Glomerular visceral epithelial cell (primary cell): Measurements from ENCODE around the gene VEGFA.

Experiments used
- DNase-seq: peaks from one replicate; pipeline ENCODE4 v3.0.0-alpha.2; 2016; ENCODE audit errors: extremely low spot score

The VEGFA gene

DNA sequence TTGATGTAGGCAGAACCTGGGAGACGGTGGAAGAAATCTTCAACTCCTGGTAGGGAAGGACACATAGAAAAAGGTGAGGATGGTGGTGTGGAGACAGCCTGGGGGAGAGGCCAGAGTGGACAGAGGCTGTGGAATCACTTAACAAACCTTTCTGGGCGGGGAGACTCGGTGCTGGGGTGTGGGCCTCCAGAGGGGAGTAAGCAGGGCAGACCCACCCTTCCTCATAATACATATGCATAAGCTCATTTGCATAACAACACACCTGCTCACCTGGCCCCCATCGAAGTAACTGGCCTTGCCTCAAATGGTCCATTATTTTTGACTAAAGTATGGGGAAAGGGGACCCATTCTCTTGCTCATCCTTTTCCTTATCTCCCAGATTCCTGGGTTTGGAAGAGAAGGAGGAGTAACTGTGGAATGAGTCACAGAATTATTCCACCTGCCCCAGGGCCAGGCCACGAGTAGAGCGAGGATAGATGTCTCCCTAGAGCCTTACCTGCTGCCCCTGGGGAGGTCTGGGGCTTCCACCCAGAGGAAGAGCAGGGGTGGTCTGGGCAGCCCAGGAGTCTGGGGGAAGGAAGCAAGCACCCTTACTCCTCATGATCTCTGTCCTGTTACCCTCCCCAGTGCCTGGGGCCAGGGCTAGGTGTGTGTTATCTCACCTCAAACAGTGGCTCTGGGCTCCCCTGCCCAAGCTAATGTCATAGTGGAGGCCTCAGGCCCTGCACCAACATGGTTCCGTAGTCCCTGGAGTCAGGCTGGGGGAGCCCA, 10.7 kb upstream of the VEGFA start:
- no peak for DNase-seq

DNA sequence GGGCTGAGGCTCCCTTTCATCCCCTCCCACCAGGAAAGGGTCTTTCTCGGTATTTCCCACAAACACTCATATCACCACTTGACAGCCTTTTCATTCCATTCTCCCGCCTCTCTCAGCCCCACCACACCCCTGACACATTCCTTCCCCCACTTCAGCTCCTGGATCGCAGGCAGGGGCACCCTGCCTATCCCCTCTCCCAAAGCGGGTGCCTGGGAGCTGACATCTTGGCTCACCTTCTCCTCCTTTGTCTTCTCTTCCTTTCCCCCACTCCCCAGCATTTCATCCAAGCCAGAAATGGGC, 10.2 kb upstream of the VEGFA start:
- no peak for DNase-seq

DNA sequence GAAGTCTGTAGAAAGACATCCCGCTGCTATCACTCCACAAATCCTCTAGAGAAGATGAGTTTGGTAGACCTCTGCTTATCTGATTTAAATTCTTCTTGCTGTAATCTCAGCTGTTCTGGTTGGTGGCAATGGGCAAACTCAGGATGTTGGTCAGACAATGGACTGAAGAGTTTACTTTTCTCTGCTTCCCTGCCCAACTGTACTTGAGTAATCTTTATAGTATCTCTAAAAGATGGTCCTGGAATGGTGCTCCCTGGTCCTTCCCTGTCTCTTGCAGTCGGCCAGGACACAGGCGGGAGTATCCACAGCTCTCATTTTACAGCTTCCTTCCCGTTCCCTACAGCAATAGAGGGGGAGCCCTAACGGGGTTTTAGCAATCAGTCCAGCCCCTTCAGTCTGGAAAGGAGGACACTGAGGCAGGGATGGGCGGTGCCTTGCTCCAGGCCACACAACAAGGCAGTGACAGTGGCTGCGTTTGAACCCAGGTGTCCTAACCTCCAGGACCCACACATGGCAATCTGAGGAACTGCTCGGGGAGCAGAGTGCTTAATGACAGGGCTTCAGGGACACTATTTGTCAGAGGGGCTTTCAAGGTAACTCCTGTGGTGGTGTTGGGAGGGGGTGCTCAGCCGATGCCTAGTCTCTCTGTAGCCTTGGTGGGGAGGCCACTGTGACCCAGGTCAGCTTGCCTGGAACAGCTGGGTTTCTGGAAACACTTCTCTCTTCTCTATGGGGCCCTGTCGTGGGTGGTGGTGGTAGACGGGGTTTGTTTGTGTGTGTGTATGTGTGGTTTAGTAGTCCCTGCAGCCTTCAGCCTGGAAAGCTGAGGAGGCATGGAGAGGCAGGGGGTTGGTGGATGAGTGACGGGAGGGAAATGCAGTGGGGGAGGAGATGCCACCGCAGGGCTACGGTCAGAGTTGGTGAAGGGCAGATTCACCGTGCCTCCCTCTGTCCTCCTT, 9.5 kb upstream of the VEGFA start:
- DNase-seq = no peak

DNA sequence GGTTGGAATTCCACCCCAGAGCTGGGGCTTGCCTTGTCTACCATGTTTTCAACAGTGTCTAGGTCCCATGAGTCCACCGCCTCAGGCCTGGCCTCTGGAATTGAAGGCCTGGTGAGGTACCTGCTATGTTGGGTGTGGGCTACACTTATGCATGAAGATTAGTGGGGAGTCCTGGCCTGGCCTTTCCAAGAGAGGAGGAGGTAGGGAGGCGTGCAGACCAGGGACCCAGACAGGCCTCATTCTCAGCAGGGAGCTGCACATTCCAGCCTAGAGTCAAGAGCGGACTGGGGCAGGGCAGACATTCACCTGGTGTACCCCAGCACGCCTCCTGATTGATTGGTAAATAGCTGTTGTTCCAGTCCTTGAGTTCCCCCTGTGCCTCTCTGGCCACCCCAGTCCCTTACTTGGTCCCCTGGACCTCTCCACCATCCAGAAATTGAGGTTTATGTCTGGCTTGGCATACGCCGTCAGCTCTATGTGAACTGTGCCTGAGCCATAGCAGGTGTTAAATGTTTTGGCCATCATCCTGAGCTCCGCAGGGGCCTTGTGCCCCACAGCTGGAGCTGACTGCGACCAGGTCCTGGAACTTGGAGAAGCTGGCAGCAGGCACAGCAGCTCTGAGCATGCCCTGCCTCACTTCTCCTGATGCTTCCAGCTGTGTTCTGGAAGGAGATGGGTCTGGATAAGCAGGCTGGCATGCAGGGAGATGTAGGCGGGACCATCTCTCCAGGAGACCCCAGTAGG, 8.2 kb upstream of the VEGFA start:
- no peak for DNase-seq

DNA sequence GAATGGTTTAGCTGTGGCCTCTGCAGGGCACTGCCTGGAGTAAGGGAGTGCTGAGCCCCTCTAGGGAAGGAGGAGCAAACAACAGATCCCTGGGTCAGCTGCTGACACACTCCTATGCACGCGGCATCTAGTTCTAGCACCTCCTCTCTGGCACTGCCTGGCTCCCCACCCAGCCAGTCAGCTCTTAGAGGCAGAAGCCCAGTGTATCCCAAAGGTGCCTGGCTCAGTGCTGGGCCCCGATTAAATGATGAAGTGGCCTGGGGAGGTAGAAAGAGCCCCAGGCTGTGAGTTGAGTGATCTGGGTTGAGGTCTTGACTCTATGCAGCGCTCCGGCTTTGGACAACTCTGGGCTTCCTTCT, 7.6 kb upstream of the VEGFA start:
- no peak for DNase-seq

DNA sequence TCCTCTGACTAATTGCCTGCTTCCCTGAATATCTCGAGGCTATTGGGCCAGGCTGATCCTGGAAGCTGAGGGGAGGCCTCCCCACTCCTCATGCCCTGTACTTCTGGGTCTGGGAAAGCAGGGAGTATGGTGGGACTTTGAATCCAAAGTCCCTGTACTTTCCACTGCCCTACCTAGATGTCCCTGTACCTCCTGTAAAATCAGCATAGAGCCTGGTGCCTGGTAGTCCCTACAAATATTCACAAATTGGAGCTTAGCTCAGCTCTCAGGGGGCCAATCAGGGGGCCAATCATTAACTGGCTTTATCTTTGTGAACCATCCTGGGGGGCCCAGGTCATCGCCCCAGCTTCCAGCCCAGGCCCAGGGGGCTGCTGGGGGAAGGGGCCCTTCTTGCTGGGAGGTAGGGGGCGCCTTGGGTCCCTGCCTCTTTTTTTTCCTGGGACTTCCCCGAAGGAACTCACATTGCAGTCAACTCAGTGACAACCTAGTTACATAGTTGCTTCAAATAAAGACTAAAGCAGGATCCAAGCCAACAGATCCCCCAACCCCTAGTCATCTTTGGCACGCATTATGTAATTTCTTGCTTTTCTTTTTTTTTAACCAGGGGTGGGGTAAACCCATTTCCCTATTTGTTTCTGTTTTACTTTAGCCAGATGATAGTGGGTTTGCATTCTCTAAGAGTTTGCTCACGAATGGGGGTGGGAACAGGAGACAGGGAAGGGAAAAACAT, 6.9 kb upstream of the VEGFA start:
- DNase-seq = peak; percentile 47

DNA sequence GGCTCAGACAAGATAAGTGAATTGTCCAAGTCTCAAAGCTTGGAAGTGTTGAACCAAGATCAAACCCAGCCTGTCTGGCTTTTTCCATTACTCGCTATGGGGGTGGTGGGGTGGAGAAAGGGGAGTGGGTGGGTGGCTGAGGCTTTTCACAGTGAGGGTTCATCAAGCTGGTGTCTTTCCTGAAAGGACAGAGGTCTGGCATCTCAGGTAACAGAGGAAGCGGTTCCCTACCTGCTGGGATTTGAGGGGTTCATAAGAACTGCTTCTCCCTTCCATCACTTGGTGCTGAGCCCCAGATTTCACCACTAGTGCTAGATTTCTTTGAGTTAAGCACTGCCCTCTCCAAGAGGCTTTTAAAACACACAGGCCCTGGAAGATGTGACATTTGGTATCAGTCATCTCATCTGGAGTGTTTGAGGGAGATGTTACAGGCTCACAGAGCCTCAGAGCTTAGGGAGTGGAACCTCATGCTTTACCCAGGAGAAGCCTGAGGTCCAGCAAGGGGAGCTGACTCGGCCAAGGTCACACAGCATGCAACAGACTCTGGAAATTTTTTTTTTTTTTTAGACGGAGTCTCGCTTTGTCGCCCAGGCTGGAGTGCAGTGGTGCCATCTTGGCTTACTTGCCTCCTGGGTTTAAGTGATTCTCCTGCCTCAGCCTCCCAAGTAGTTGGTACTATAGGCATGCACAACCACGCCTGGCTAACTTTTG, 6.0 kb upstream of the VEGFA start:
- no peak for DNase-seq

DNA sequence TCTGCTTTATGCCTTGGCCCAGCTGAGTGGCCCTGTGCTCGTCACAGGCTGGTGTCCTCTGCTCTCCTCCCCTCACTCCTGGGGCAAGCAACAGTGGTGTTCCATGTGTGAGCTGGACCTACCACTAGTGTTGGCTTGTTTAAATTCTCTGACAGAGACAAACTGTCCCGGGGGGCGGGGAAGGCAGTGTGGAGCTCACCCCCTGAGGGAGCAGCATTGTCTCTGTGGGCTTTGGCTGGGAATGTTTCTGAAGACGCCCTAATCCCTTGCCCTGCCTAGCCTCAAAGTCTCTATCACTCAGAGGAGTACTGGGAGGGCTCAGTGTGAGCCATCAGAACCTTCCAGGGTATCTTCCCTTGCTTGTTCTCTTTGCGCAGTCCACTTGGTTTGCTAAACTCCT, 5.2 kb upstream of the VEGFA start:
- no peak for DNase-seq

DNA sequence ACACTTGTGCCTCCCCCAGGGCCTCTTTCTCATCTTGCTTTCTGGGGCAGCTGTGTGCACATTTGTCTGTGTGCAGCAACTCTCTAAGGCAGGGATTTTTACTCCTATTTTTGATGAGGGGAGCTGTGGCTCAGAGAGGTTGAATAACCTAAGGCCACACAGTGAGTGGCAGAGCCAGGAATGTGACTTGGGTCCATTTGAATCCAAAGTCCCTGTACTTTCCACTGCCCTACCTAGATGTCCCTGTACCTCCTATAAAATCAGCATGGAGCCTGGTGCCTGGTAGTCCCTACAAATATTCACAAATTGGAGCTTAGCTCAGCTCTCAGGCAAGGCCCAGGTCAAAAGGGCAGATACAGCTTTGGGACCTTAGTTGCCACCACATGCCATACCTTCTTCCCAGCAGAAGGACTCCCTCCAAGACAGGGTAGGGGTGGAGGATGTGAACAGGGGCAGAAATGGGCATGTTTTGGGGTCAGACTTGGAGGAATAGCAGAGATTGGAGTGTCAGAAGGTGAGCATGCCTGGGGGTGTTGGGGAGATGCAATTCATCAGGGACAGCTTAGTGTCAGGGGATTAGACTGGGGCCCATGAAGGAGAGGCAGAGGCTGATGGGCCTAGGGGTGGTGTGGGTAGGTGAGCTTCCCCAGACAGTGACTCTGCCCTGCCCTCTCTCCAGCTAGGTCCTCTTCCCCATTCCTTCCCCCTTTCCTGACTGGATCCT, 4.1 kb upstream of the VEGFA start:
- no peak for DNase-seq

DNA sequence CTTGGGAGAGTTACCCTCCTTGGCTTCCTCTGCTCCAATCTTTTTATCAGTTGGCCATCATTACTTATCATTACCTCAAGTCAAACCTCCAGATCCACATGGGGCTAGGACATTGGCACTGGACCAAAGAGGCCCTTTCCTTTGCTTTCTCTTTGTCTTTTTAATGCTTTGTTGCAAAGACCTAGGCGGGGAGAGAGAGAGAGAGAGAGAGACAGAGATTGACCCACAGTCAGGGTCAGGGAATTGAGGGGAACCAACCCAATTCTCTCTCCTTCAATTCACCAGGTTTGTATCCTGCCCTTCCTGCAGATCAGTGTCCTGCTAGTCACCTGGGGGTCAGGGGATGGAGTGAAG, 3.5 kb upstream of the VEGFA start:
- no peak for DNase-seq

DNA sequence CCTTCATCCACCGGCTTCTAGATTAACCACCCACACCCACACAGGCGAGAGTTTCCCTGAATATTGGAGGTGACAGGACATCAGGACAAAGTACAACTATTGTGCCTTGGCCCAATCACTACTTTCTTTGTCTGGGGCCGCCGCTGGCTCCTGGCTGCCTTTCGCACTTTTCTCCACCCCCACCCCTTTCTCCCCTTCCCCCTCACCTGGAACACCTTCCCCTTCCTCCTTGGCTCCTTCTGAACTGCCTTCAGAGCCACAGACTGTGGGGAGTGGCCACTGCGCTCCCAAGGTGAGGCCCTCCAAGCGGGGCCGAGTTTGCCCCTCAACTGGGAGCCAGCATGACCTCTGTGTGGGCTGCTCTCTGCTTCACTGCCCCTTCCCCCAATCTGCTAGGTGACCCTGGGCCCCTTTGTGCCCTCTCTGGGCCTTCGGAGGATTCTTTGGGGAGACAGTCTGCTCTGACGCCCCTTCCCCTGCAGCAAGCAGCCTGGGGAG, 3.0 kb upstream of the VEGFA start:
- no peak for DNase-seq

DNA sequence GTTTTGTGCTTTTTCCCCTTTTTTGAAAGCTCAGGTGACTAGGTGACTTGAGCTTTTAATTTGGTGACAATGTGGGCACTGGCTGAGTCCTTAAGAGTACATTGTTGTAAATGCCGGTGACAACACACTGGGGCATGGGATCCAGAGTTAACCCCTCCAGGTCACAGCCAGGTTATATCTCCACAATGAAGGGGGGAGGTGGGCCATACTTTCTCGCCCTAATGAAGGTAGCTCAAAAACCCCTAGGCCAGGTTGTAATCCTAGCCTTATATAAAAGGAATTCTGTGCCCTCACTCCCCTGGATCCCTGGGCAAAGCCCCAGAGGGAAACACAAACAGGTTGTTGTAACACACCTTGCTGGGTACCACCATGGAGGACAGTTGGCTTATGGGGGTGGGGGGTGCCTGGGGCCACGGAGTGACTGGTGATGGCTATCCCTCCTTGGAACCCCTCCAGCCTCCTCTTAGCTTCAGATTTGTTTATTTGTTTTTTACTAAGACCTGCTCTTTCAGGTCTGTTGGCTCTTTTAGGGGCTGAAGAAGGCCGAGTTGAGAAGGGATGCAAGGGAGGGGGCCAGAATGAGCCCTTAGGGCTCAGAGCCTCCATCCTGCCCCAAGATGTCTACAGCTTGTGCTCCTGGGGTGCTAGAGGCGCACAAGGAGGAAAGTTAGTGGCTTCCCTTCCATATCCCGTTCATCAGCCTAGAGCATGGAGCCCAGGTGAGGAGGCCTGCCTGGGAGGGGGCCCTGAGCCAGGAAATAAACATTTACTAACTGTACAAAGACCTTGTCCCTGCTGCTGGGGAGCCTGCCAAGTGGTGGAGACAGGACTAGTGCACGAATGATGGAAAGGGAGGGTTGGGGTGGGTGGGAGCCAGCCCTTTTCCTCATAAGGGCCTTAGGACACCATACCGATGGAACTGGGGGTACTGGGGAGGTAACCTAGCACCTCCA, 2.2 kb upstream of the VEGFA start:
- DNase-seq = no peak

DNA sequence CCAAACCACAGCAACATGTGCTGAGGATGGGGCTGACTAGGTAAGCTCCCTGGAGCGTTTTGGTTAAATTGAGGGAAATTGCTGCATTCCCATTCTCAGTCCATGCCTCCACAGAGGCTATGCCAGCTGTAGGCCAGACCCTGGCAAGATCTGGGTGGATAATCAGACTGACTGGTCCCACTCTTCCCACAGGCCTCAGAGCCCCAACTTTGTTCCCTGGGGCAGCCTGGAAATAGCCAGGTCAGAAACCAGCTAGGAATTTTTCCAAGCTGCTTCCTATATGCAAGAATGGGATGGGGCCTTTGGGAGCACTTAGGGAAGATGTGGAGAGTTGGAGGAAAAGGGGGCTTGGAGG, 1.5 kb upstream of the VEGFA start:
- DNase-seq = no peak

DNA sequence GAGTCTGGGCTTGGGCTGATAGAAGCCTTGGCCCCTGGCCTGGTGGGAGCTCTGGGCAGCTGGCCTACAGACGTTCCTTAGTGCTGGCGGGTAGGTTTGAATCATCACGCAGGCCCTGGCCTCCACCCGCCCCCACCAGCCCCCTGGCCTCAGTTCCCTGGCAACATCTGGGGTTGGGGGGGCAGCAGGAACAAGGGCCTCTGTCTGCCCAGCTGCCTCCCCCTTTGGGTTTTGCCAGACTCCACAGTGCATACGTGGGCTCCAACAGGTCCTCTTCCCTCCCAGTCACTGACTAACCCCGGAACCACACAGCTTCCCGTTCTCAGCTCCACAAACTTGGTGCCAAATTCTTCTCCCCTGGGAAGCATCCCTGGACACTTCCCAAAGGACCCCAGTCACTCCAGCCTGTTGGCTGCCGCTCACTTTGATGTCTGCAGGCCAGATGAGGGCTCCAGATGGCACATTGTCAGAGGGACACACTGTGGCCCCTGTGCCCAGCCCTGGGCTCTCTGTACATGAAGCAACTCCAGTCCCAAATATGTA, 957 bp upstream of the VEGFA start:
- no peak for DNase-seq

DNA sequence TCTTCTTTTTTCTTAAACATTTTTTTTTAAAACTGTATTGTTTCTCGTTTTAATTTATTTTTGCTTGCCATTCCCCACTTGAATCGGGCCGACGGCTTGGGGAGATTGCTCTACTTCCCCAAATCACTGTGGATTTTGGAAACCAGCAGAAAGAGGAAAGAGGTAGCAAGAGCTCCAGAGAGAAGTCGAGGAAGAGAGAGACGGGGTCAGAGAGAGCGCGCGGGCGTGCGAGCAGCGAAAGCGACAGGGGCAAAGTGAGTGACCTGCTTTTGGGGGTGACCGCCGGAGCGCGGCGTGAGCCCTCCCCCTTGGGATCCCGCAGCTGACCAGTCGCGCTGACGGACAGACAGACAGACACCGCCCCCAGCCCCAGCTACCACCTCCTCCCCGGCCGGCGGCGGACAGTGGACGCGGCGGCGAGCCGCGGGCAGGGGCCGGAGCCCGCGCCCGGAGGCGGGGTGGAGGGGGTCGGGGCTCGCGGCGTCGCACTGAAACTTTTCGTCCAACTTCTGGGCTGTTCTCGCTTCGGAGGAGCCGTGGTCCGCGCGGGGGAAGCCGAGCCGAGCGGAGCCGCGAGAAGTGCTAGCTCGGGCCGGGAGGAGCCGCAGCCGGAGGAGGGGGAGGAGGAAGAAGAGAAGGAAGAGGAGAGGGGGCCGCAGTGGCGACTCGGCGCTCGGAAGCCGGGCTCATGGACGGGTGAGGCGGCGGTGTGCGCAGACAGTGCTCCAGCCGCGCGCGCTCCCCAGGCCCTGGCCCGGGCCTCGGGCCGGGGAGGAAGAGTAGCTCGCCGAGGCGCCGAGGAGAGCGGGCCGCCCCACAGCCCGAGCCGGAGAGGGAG, 580 bp downstream of the VEGFA start:
- DNase-seq = peak; percentile 77

DNA sequence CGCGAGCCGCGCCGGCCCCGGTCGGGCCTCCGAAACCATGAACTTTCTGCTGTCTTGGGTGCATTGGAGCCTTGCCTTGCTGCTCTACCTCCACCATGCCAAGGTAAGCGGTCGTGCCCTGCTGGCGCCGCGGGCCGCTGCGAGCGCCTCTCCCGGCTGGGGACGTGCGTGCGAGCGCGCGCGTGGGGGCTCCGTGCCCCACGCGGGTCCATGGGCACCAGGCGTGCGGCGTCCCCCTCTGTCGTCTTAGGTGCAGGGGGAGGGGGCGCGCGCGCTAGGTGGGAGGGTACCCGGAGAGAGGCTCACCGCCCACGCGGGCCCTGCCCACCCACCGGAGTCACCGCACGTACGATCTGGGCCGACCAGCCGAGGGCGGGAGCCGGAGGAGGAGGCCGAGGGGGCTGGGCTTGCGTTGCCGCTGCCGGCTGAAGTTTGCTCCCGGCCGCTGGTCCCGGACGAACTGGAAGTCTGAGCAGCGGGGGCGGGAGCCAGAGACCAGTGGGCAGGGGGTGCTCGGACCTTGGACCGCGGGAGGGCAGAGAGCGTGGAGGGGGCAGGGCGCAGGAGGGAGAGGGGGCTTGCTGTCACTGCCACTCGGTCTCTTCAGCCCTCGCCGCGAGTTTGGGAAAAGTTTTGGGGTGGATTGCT, 1.3 kb downstream of the VEGFA start:
- DNase-seq = peak; percentile 53

DNA sequence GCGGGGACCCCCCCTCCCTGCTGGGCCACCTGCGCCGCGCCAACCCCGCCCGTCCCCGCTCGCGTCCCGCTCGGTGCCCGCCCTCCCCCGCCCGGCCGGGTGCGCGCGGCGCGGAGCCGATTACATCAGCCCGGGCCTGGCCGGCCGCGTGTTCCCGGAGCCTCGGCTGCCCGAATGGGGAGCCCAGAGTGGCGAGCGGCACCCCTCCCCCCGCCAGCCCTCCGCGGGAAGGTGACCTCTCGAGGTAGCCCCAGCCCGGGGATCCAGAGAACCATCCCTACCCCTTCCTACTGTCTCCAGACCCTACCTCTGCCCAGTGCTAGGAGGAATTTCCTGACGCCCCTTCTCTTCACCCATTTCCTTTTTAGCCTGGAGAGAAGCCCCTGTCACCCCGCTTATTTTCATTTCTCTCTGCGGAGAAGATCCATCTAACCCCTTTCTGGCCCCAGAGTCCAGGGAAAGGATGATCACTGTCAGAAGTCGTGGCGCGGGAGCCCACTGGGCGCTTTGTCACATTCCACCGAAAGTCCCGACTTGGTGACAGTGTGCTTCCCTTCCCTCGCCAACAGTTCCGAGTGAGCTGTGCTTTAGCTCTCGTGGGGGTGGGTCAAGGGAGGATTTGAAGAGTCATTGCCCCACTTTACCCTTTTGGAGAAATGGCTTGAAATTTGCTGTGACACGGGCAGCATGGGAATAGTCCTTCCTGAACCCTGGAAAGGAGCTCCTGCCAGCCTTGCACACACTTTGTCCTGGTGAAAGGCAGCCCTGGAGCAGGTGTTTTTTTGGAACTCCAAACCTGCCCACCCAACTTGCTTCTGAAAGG, 2.1 kb downstream of the VEGFA start:
- DNase-seq = peak; percentile 45
